HG03565 (cell line): ENCODE data around the gene GUCY1B1.
"Not testable (repeated sequence)": the region's sequence is repeated elsewhere in the genome, so short reads cannot be mapped to it uniquely, and the experiment has no call there.

Source experiments
- ATAC-seq: cut with Tn5 transposase; IDR thresholded peaks from one replicate; pipeline ENCODE4 v1.9.1; 2021; ENCODE audit warnings: mild to moderate bottlenecking, moderate library complexity; ENCODE audit not compliant: unreplicated experiment

GUCY1B1 gene

DNA sequence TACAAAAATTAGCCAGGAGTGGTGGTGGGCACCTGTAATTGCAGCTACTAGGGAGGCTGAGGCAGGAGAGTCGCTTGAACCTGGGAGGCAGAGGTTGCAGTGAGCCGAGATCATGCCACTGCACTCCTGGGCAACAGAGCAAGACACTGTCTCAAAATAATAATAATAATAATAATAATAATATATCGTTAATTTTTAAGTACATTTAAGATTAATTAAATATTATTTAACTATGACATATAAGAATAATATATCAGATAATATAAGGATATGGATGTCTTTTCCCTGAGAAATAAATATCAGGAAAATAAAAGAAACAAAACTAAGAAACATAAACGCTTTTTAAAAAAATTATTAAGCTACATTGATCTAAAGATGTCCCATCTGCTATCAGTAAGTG lies 38.8 kb downstream of the GUCY1B1 start:
- not testable (repeated sequence) for ATAC-seq

DNA sequence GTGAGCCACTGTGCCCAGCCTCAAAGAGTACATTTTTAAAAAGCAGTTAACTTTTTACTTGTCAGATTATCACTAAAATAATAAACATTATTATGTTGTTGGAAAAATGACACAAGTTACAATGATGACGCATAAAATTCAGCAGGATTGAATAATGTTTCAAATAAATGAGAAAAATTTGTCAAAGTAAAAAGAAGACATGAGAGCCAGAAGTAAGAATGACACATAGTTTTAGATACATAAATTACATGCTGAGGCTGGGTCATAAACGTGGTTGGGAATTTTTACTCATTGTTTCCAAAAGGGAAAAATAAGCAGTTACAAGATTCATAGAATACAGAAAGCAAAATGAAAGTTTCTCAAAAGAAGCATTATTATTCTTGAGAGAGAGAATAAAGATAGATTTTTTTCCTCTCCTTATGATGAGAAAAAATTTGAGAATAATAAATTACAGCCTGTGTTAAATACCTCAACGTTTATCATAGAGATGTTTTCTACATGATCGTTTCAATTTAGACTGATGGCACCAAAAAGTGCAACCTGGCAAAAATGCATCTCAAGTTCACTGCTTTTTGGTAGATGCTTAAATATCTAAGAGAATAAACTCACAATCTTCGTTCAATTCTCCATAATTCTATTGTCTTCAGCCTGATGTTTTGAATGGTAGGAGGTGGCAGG lies 40.4 kb downstream of the GUCY1B1 start:
- ATAC-seq: no peak

DNA sequence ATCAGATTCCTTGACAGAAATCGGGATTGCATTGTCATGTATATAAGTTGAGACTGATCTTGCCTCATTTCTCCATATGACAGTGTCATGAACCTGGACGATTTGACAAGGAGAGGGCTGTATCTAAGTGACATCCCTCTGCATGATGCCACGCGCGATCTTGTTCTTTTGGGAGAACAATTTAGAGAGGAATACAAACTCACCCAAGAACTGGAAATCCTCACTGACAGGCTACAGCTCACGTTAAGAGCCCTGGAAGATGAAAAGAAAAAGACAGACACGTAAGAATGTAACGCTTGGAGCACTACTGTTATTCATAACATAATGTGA lies 40.9 kb downstream of the GUCY1B1 start:
- ATAC-seq: no peak

DNA sequence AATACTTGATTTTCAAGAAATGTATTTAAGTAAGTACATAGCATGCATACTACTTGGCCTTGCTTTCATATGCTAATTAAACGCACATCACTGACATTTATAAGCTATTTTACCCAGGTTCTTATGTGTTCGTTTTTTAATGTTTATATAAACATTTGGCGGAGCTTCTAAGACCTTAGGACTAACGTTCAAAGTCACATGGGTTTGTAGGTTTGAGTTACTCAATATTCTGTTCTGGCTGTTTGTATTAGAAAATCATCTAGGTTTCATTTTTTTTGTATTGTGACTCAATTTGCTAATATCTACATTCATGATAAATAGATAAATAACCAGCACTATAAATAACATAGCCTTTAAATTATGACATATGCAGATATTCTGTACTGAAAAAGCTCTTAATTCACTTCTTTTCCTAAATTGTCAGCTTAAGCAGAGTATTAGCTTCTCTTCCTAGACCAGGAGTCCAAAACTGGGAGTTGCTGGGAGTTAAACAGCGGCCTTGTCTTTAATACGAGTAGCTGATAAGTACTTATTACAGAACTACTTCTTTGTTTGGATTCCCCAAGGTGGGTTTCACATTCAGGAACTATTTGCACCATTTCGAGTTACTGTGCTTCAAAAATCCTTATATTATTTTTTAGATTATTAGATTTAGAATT lies 42.0 kb downstream of the GUCY1B1 start:
- no peak for ATAC-seq

DNA sequence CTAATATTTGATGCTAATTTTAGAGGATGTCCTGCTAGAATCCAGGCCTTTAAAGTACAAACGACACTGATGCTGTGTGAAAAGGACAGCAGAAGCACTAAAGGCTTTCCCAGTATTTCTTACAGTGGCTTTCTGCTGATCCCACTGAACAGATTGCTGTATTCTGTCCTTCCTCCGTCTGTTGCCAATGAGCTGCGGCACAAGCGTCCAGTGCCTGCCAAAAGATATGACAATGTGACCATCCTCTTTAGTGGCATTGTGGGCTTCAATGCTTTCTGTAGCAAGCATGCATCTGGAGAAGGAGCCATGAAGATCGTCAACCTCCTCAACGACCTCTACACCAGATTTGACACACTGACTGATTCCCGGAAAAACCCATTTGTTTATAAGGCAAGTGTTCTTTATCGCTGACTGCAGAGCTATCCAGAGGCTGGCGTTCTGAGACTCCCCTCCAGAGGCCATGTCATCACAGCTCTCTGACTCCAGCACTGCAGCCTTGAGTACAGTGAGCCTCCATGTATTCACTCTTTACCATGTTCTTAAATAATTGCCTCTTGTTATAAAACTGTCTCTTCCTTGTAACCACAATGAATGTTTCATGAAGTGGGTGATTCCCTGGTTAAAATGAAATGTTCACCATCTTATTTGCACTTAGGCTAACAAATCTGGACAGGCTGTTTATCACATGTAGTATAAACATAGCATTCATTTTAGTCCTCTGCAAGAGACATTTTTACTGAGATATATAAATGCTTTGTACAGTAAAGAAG lies 43.6 kb downstream of the GUCY1B1 start:
- no peak for ATAC-seq

DNA sequence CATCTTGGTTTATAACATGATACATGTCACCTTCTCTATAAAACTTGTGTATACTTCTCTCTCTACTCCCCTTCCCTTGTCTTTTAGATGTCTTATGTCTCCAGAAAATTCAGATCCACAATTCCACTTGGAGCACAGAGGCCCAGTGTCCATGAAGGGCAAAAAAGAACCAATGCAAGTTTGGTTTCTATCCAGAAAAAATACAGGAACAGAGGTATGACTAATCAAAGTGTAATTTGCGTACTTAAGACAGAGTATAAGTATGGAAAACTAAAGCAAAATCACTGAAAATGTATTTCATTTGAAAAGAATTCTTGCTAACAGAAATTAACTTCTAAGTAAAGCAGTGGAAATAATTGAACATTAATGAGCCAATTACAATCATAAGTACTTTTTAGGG lies 46.2 kb downstream of the GUCY1B1 start:
- no peak for ATAC-seq

DNA sequence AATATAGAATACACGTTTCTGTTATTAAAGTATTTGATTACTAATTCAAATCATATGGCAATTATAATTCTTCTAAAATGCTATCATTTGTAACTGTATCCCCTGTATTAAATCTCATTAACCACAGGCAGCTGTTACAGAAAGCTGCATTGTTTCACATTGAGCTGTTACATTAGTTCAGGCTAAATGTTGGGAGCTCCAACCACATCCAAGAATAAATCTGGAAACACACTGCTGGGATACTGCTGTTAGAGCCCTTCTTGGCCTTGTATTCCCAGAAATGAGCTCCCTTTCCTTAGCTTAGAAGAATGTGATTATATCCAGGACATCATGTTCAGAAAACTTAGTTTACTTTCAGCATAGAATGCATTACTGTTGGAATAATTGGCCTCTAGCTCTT lies 48.2 kb downstream of the GUCY1B1 start:
- ATAC-seq: no peak

DNA sequence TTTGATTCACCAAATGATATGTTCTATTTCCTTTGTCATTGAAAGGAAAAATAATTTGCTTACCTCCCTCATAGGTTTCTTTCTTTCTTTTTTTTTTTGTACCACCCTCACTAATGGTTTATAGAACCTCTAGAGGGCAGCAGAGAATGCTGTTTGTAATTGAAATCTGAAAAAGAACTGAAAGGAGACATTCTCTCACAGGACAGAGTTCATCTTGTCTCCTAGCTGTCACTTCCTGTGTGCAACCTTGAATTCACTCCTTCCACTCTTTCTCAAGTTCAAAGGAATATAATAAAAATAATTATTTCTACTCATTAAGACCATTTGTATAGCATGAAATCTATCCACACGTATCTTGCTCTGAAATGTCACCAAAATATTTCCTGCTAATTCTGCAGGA lies 51.0 kb downstream of the GUCY1B1 start:
- ATAC-seq: peak; percentile 99

DNA sequence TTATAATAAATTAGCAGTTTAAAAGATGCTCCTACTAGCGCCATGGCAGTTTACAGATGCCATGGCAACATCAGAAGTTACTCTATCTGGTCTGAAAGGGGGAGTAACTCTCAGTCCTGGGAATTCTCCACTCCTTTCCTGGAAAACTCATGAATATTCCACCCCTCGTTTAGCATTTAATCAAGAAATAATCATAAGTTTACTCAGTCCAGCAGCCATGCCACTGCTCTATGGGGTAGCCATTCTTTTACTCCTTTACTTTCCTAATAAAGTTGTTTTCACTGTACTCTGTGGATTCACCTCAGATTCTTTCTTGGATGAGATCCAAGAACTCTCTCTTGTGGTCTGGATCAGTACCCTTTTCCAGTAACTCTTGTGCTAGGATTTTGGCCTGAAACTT lies 52.3 kb downstream of the GUCY1B1 start:
- no peak for ATAC-seq

DNA sequence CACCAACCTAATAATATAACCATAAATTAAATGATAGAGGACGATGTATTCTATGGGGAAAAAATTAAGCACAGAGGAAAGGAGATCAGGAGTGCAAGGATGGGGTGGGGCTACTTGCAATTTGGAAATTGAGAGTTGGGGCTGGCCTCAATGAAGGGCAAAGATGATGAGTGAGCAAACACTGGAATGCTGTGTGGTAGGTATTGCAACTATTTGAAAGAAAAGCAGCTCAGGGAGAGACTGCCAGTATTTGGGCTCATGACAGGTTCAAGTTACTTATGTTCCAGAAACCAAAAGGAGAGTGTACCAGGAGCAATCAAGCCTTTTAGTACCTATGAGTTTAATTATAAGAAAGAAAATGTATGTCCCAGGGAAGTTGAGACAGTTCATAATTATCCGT lies 59.8 kb downstream of the GUCY1B1 start:
- no peak for ATAC-seq

DNA sequence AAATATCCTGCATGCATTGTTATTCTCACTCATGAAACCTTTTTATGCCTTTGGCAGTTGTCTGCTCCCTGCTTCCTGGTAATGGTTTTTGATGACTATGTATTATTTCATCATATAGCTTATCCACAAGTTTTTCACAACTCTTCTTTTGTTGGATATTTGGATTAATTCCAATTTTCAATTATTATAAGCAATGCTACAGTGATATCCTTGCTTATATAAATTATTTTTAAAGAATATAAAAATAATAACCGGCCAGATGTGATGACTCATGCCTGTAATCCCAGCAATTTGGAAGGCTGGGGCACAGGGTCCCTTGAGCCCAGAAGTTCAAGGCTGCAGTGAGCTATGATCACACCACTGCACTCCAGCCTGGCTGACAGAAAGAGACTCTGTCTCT lies 60.2 kb downstream of the GUCY1B1 start:
- no peak for ATAC-seq

DNA sequence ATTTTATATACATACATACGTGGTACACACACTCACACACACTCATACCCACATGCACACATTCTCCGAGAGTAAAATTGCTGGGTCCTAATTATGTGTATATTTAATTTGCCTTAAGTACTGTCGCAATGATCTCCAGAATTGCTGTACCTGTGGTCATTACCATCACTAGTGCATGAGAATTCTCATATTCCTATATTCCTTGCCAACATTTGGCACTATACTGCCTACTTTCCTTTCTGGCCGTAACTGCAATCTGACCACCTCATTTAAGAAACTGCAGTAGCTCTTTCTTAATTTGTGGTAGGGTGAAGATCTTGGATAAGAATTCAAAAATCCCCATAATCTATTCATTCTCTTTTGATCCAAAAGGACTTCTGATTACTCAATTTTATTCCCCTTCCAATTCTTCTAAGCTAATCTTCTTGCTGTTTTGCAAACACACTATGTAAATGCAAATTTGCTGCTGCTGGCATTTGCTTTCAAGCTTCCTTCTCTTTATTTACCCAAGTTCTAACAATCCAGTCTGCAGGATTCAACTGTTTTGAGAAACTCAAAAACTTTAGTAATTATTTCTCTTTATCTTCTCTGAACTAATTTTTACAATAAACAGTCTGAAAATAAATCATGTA lies 62.2 kb downstream of the GUCY1B1 start:
- ATAC-seq: no peak

DNA sequence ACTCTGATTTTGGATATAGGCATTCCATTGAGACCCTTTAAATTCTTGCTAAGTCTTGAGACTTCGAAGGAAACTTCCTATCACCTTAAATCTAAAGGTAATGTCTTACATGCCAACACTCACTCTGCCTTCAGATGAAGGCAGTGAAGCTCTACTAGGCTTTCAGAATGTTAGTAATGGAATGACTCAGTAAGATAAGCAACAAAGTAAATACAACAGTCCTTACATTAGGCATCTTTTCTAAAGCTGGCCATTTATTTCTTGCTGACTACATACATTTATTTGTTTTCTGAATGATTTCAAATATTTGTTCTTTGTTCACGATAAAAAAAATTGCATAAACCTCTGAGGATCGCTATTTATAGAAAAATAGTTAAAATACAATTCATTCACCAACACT lies 63.8 kb downstream of the GUCY1B1 start:
- peak; percentile 68 for ATAC-seq

DNA sequence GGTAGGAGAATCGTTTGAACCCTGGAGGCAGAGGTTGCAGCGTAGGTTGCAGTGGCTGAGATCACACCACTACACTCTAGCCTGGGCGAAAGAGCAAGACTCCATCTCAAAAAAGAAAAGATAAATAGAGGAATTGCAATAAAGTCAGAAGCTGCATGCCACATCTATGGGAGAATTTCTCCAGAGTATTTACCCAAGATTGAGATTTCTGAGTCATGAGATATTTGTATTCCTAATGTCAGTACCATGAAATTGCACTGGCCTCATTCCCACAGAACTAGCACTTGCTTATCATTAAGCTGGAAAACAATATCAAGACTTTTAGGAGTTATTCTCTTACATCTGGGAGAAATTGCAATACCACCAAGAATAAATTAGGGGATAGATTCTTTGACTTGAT lies 69.8 kb downstream of the GUCY1B1 start:
- no peak for ATAC-seq

DNA sequence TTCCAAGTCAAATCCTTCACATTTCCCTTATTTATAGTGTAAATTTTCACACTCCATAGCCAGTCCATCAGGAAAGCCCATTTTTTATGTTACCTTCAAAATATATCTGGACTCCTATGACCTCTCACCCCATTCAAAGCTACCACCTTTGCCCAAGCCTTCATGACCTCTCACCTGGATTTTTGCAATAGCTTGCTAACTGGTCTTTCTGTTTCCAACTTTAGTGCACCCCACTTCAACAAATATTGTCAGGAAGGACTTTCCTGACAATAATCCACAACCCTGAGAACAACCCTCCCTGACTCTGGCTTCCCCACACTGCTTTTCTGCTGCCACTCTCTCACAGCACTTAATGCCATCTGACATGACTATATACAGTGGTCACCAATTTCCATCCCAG lies 73.8 kb downstream of the GUCY1B1 start:
- no peak for ATAC-seq

DNA sequence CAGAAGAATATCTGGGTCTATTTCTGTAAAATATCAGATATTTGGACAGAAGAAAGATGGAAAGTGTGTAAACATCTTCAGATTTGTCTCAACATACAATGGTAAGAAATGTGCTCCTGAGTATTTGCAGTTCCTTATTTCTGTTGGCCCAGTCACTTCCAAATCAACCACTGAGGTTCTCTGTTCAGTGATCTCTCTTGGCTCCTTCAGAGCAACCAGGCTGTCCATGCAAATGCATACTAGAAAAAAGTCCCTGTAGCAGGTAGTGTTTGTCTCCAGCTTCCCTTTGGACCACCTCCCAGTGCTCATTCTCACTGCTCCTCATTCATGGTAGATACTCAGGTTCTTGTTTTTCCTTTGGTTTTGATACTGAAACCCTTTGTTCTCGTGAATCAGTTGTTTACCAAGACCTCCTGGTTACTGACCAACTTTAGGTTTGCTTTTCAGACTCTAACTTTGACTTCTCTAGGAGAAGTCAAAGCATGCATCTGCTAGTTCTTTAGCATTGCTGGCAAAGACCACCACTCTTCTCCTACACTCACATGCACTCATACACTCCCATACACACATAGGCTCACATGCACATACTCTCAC lies 78.5 kb downstream of the GUCY1B1 start:
- ATAC-seq: peak; percentile 45

DNA sequence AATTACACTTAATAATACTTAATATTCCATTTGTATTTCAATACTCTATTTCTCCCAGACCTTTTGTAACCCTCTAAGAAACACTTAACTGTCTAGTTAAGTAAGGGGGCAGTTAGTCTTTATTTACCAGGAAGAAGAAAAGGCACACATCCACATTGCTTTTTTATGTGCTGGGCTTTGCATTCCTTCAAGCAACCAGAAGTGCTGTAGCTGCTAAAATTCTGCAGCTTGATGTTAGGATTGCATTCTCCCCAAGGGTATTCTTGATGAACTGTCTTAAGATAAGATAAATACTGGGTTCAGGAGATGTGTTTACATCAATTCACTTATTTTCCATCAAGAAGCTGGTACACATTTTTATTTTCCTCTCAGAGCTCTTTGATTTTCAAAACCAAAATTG lies 83.3 kb downstream of the GUCY1B1 start:
- ATAC-seq: no peak

DNA sequence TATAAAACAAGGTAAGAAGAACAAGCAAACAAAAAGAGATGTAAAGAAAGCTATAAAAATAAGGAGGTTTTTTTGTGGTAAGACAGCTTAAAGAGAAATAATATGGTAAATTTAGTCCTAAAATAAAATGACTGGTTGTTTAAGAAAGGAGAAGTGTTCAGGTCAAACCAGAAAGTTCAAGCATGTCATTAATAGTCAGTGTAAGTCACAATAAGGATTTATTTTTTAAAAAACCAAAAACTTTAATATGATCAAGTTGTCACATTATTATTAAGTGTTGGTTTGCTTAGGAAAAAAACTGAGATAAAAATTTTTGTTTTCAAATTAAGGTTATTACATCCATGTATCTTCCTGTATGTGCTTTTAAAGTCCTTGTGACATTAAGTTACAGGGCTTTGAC lies 88.1 kb downstream of the GUCY1B1 start:
- no peak for ATAC-seq

DNA sequence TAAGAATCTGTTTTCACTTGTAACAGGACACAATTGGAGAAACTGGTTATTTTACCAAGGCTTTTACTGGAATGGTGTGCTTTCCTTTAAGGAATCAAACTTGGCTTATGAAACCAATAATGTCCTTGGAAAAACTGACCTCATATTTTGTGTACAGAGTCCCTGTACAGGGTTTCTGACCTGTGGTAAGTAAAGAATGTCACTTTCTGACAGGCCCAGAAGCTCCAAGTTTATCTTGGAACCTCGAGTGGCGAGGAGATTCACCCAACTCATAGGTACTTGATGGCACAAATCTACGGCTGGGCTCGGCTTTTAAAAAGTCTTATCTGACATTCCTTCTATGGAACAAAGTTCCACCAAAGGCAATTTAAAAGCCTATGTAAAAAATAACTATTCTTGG lies 90.2 kb downstream of the GUCY1B1 start:
- ATAC-seq: no peak

DNA sequence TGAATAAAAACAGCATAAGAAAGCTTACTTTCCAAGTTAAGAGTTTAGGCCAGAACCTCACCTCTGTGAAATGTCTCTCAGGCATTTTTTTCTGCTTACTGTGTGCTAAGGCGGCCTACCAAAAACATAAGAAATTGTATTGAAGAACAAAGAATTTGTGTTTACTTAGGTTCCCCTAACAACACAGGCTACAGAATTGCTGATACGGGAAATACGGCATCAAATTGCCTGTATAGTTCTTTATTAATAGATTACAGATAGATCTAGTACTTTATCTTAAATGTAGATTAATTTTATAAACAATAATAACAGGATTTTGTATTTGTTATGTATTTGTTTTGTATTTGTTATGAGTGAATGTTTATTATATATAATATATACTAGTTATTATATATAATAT lies 94.4 kb downstream of the GUCY1B1 start:
- ATAC-seq: no peak

DNA sequence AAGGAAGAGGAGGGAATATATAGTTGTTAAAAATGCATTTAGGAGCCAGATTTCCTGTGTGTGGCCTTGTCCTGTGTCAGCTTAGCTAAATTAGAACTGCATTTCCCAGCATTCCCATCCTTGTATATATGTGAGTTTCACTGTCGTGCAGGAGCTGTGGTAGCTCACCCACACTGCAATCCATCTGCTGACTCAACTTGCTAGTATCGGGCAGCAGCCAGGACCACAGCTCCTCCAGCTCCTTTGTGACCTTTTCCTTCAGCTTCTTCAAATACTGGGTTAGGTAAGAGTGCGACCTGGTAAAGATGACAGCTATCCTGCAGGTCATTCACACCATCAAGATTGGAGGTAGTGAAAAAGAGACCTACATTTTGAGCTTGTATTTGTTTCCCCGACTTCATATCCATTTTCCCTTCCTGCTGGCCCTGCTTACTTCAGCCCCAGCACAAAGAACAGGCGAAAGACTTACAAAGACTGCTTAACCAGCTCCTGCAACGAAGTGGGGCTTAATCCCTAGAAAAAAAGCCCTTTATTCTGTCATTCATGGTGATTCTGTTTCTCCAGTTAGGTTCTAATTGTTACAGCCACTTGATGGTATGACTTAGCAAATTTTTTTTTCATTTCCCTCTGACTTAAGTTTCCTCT lies 95.9 kb downstream of the GUCY1B1 start:
- ATAC-seq: no peak
